Epithelial cell of proximal tubule (primary cell): Measurements from ENCODE around the gene RICTOR. TPM values are rescaled to one million over a fixed set of nuclear protein-coding genes. Genes with fewer than 3 reads are reported as not detected.

ENCODE experiments used
- DNase-seq: peaks from one replicate; pipeline ENCODE4 v3.0.0-alpha.2; 2011; ENCODE audit warnings: low read depth
- H3K4me3 ChIP-seq: 2 replicates; pipeline ENCODE4 v1.5.1; 2011; ENCODE audit warnings: low read depth, mild to moderate bottlenecking, low read length
- CTCF ChIP-seq: conservative IDR thresholded peaks from 2 replicates; pipeline ENCODE4 v1.5.1; 2012; ENCODE audit warnings: low read depth, mild to moderate bottlenecking, low read length
- total RNA-seq: library from RNA; depleted of rRNA; stranded (reverse); fragments of >200 nt; gene quantifications from 2 replicates; pipeline ENCODE4 v1.2.3, GENCODE V29; 2015

Gene RICTOR
- total RNA-seq, 1 donor from 2014 or later, result 13.8 TPM

GRCh38 chr5:38932854-38933408 lies 141.3 kb downstream of the RICTOR start:
- no peak for TF ChIP-seq CTCF
- no peak for DNase-seq

DNA sequence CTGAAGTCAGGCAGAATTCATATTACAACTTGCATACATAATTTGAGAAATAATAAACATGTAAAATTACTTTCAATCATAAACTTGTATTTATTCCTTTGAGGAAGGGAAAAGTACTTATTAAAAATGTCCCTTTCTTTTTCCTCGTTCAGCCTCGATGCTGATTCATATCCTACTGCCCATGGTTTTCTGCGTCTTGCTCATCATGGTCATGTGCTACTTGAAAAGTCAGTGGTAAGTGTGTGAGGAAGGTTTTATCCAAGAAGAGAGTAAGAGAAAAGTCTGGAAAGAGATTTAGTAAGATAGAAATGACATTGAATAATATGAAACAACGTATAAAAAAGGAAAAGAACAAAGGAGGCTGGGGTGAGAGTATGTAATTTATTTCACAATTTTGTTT lies 142.5 kb downstream of the RICTOR start:
- TF ChIP-seq CTCF, result no peak
- H3K4me3 ChIP-seq, result no peak overlapping the region
- no peak for DNase-seq

More at GRCh38 chr5:38932854-38933408, 141.3 kb downstream of the RICTOR start:
- H3K4me3 ChIP-seq, result no peak overlapping the region

DNA sequence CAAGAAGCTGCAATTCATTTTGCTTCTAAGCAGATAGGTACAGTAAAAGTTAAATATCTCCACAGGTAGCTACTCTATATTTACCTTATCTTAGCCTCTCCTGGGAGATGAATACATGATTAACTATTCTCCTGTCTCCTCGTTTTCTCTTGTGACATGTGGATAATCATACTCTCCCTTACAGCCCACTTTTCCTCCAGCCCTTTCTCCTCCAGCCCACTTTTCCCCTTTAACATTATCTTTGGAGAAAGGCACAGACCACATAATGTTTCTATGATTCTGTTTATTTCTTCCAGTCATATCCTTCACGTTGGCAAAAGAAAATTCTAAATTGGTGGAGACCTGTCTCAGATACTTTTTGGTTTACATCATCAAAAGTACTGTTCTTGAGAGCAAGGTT lies 144.4 kb downstream of the RICTOR start:
- no peak for TF ChIP-seq CTCF

DNA sequence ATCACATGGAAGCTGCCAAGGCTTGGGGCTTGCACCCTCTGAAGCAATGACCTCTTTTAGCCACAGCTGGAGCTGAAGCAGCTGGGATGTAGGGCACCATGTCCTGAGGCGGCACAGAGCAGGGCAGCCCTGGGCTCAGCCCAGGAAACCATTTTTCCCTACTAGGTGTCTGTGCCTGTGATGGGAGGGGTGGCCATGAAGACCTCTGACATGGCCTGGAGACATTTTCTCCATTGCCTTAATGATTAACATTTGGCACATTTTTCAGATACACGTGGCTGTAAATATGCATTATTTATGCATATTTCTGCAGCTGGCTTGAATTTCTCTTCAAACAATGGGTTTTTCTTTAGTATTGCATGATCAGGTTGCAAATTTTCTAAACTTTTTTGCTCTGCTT lies 146.7 kb downstream of the RICTOR start:
- no peak for TF ChIP-seq CTCF
- DNase-seq, result no peak
- H3K4me3 ChIP-seq, result no peak overlapping the region

More for the DNA sequence above, 144.4 kb downstream of the RICTOR start:
- no peak for DNase-seq
- H3K4me3 ChIP-seq, result no peak overlapping the region

GRCh38 chr5:38926121-38926520 lies 148.1 kb downstream of the RICTOR start:
- TF ChIP-seq CTCF, result no peak
- peak; percentile 25 for DNase-seq
- no peak overlapping the region for H3K4me3 ChIP-seq

- no peak for TF ChIP-seq CTCF
- no peak for DNase-seq
- no peak overlapping the region for H3K4me3 ChIP-seq
Observed at GRCh38 chr5:38925154-38925925, 148.9 kb downstream of the RICTOR start.
